Body of pancreas (tissue), 4 donors: ENCODE data around the gene ADIPOQ.

Experiments used
- POLR2A ChIP-seq, 3 donors: fragments of 450-650 bp; IDR thresholded peaks; one replicate each; pipeline ENCODE4 v1.6.1; 2016; ENCODE audit warnings: antibody characterized with exemption in 3 of 3, mild to moderate bottlenecking in 2 of 3
- TF ChIP-seq, protein P1 (sequence below), 7 experiments: fragments of 450-650 bp in 4 of 7; fragments of 200-600 bp in 3 of 7; sonication (generic) in 3 of 7; IDR thresholded peaks; one replicate each; pipeline ENCODE4 v1.5.1; 2016 to 2019; ENCODE audit warnings: antibody characterized with exemption in 7 of 7

DNA sequence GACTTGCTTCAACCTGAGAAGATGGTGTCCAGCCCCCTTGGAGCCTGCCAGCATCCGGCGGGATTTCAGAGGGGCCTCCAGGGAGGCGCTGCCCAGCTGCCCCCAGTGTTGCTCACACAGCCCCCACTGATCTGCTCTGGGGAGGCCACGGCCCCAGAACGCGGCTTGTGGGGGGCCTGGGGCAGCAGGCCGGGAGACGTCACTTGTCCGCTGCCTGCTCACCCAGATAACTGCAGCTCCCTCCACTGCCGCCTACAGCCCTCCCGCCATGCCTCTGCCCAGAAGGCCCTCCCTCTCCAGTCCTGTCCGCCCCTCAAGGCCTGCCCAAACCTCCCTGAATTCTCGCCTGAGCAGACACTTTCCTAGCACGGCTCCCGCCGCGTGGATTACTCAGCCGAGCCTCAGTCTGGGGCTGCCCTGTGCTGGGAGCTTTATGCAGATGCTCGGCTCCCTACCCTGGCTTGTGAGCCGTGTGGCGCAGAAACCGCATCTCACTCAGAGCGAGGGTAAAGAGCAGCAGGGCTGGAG lies 17.2 kb upstream of the ADIPOQ start:
- TF ChIP-seq, protein P1, sequence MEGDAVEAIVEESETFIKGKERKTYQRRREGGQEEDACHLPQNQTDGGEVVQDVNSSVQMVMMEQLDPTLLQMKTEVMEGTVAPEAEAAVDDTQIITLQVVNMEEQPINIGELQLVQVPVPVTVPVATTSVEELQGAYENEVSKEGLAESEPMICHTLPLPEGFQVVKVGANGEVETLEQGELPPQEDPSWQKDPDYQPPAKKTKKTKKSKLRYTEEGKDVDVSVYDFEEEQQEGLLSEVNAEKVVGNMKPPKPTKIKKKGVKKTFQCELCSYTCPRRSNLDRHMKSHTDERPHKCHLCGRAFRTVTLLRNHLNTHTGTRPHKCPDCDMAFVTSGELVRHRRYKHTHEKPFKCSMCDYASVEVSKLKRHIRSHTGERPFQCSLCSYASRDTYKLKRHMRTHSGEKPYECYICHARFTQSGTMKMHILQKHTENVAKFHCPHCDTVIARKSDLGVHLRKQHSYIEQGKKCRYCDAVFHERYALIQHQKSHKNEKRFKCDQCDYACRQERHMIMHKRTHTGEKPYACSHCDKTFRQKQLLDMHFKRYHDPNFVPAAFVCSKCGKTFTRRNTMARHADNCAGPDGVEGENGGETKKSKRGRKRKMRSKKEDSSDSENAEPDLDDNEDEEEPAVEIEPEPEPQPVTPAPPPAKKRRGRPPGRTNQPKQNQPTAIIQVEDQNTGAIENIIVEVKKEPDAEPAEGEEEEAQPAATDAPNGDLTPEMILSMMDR (IDR thresholded peaks at IDR 0.05) = no peak
- no peak for TF ChIP-seq POLR2A (IDR thresholded peaks at IDR 0.05)
